HepG2 (cell line): ENCODE results near the gene ZNF853. TPM values are rescaled to one million over a fixed set of nuclear protein-coding genes. Genes with fewer than 3 reads are reported as not detected.

Experiments
- ATAC-seq: fragments of 200-7000 bp; cut with Tn5 transposase; 3 replicates; pipeline ENCODE4 v1.9.1; 2020; ENCODE audit warnings: mild to moderate bottlenecking, moderate library complexity
- BruUV-seq: library from RNA; stranded (reverse); fragments of 400-500 nt; replicated peaks from 2 replicates; lab custom pipeline; 2021; lab: Mats Ljungman, UMichigan
- CTCF ChIA-PET: fragments of 300-600 bp; formaldehyde crosslinking; extraction: SDS; loops from one replicate; lab custom pipeline; 2021; ENCODE audit warnings: low total read pairs, inconsistent platforms, low intra/inter-chr PET ratio; lab: Yijun Ruan, JAX
- POLR2A ChIA-PET: fragments of 350-600 bp; sonication (Branson Sonifier 250); formaldehyde crosslinking; loops from one replicate; lab custom pipeline; 2020; ENCODE audit warnings: antibody characterized with exemption, inconsistent platforms; lab: Yijun Ruan, JAX
- DNase-seq: peaks from one replicate; pipeline ENCODE4 v3.0.0-alpha.2; 2015; ENCODE audit warnings: low spot score
- FAIRE-seq: peaks from 3 replicates; lab custom pipeline; 2011; peaks lifted over from hg19 to GRCh38; lab: Jason Lieb, UNC
- H2AFZ ChIP-seq: one replicate; pipeline ENCODE4 v1.6.1; 2011; ENCODE audit warnings: low read length, inconsistent platforms
- H3K27ac ChIP-seq: fragments of 300-600 bp; 3 replicates; pipeline ENCODE4 v1.8.0; 2011; ENCODE audit warnings: mixed run types, mild to moderate bottlenecking, mixed read lengths, low read length, inconsistent platforms; ENCODE audit not compliant: insufficient read depth; ENCODE audit errors: extremely low read length
- H3K27me3 ChIP-seq, 2 experiments: fragments of 200-600 bp in 1 of 2; 2 replicates in 1 of 2; 3 replicates in 1 of 2; pipeline versions ENCODE4 v1.6.0 to v1.8.0; 2011; ENCODE audit warnings: low read length in 2 of 2, mild to moderate bottlenecking in 2 of 2, moderate library complexity in 2 of 2, inconsistent platforms in 1 of 2; ENCODE audit not compliant: insufficient read depth in 2 of 2, control insufficient read depth in 1 of 2
- H3K36me3 ChIP-seq, 2 experiments: fragments of 200-600 bp in 1 of 2; replicated peaks in 1 of 2; 2 replicates in 1 of 2; 3 replicates in 1 of 2; pipeline versions ENCODE4 v1.5.1 to v1.8.0; 2011; ENCODE audit warnings: low read length in 2 of 2, inconsistent platforms in 1 of 2; ENCODE audit not compliant: insufficient read depth in 2 of 2, control insufficient read depth in 1 of 2
- H3K4me1 ChIP-seq: 2 replicates; pipeline ENCODE4 v1.5.1; 2012; ENCODE audit warnings: low read length, inconsistent platforms; ENCODE audit not compliant: insufficient read depth
- H3K4me2 ChIP-seq: 2 replicates; pipeline ENCODE4 v1.6.0; 2011; ENCODE audit warnings: low read depth, low read length, inconsistent platforms
- H3K4me3 ChIP-seq, 3 experiments: fragments of 200-600 bp in 1 of 3; sonication (generic), shearing (Covaris generic) in 1 of 3; replicated peaks in 1 of 3; 2 replicates each; pipeline ENCODE4 v1.5.1; 2011 to 2016; ENCODE audit warnings: low read length in 3 of 3, inconsistent platforms in 2 of 3, low read depth in 2 of 3, mild to moderate bottlenecking in 2 of 3, control low read depth in 1 of 3, mixed read lengths in 1 of 3; ENCODE audit not compliant: insufficient read depth in 1 of 3
- H3K79me2 ChIP-seq: one replicate; pipeline ENCODE4 v1.6.1; 2011; ENCODE audit warnings: low read length, inconsistent platforms; ENCODE audit not compliant: insufficient read depth
- H3K9ac ChIP-seq: 2 replicates; pipeline ENCODE4 v1.6.0; 2011; ENCODE audit warnings: mild to moderate bottlenecking, low read depth, low read length, inconsistent platforms; ENCODE audit not compliant: insufficient read depth
- H3K9me3 ChIP-seq: 2 replicates; pipeline ENCODE4 v1.5.1; 2012; ENCODE audit warnings: mild to moderate bottlenecking, low read length
- H4K20me1 ChIP-seq: 2 replicates; pipeline ENCODE4 v1.6.0; 2011; ENCODE audit warnings: inconsistent platforms, mild to moderate bottlenecking, low read length, moderate library complexity; ENCODE audit not compliant: insufficient read depth
- GLI4 ChIP-seq: sonication (generic); formaldehyde crosslinking; IDR thresholded peaks from 2 replicates; pipeline ENCODE4 v1.5.1; 2020; ENCODE audit warnings: missing genetic modification reagents, mild to moderate bottlenecking, moderate library complexity, borderline replicate concordance
- HNRNPL ChIP-seq: fragments of 200-400 bp; formaldehyde crosslinking; IDR thresholded peaks from 2 replicates; pipeline ENCODE4 v1.6.1; 2017; ENCODE audit warnings: mild to moderate bottlenecking, low read depth, low read length
- ISX ChIP-seq: sonication (generic); formaldehyde crosslinking; conservative IDR thresholded peaks from 2 replicates; pipeline ENCODE4 v1.5.0; 2020; ENCODE audit warnings: missing genetic modification reagents
- SCMH1 ChIP-seq: sonication (generic); formaldehyde crosslinking; IDR thresholded peaks from 2 replicates; pipeline ENCODE4 v1.9.0; 2021; ENCODE audit warnings: missing genetic modification reagents, mild to moderate bottlenecking, borderline replicate concordance
- TBX3 ChIP-seq: fragments of 450-650 bp; IDR thresholded peaks from 2 replicates; pipeline ENCODE4 v1.6.1; 2017; ENCODE audit warnings: antibody characterized with exemption, mild to moderate bottlenecking, inconsistent platforms, borderline replicate concordance
- ZNF331 ChIP-seq: sonication (generic); formaldehyde crosslinking; IDR thresholded peaks from 2 replicates; pipeline ENCODE4 v1.4.0; 2020; ENCODE audit warnings: missing genetic modification reagents
- WGBS: methylation state at CpG from one replicate; pipeline ENCODE4 v1.1.6; 2017; ENCODE audit warnings: low lambda C conversion rate; 5-methylcytosine and 5-hydroxymethylcytosine counted together
- in situ Hi-C: cut with HindIII; loops from 2 replicates; pipeline ENCODE4 v1.10.0; 2017; ENCODE audit warnings: low pct_unique_long_range_greater_than_20kb; ENCODE audit not compliant: extremely low pct_ligation_motif_present
- intact Hi-C: fragments of 100-400 bp; cut with micrococcal nuclease; formaldehyde crosslinking; loops from one replicate; pipeline ENCODE4 v1.10.0; 2022; ENCODE audit not compliant: unreplicated experiment
- polyA plus RNA-seq, 8 experiments: library from polyadenylated mRNA; depleted of rRNA in 3 of 8; stranded (reverse) in 7 of 8; unstranded in 1 of 8; fragments of >200 nt; fragmentation: Illumina TruSeq in 4 of 8; extraction: Trizol in 4 of 8; gene quantifications; 2 replicates each; pipeline versions ENCODE4 v1.2.1 to v1.2.3, GENCODE V29; 2011 to 2016; ENCODE audit warnings: low read depth in 4 of 8, missing spikeins in 1 of 8, mixed read lengths in 1 of 8; ENCODE audit not compliant: insufficient read depth in 1 of 8
- total RNA-seq, 5 experiments: library from RNA; depleted of rRNA; stranded (reverse); fragments of >200 nt; fragmentation: Illumina TruSeq; extraction: Trizol; gene quantifications; 2 replicates each; pipeline ENCODE4 v1.2.3, GENCODE V29; 2016; ENCODE audit warnings: low read depth in 1 of 5
- TF ChIP-seq, protein P1 (sequence below): sonication (generic); formaldehyde crosslinking; IDR thresholded peaks from 2 replicates; pipeline ENCODE4 v1.5.0; 2020; ENCODE audit warnings: mild to moderate bottlenecking, missing genetic modification reagents, borderline replicate concordance
- TF ChIP-seq, protein P2 (sequence below): sonication (generic); formaldehyde crosslinking; IDR thresholded peaks from 2 replicates; pipeline ENCODE4 v1.4.0; 2020; ENCODE audit warnings: missing genetic modification reagents, borderline replicate concordance
- TF ChIP-seq, protein P3 (sequence below): sonication (generic); formaldehyde crosslinking; IDR thresholded peaks from 2 replicates; pipeline ENCODE4 v1.4.0; 2020; ENCODE audit warnings: mild to moderate bottlenecking, missing genetic modification reagents

Gene ZNF853
- total and polyA plus RNA-seq, 2 of the 13 experiments (the other 11 are each of a cell fraction or from before 2014, with no cell fraction given) = 2.1 to 6.2 TPM

DNA sequence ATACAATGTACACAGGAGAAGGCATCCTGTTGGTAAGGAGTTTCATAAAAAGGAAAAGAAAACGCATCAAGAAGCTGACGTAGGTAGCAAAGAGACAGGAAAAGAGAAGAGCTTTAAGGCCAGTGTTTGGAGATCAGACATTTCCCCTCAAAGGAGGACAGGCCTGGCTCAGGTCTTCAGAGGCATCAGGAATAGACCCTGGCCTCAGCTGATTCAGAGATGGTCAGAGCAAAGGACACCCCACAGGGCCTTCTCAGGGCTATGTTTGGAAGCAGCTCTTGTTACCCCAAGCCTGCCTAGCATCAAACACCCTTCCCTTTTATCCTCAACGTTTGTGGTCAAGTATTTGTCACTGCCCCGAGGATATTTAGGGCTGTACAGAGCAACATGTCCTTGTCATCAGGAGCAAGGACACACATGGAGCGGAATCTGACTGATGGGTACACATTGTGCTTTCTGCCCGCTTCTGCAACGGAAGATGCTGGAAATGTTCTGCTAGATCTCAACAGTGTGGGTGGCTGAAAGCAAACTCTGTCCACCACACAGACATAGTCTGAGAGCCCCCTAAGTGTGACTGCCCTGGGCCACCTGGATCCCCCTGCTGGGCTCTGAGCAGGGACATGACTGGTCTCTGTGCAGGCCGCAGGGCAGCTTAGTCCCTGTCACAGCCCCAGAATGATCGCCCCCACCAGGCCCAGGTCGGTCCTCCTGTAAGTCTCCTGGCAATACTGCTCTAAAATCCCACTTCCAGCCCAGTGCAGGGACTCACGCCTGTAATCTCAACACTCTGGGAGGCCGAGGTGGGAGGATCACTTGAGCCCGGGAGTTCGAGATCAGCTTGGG is 39.2 kb upstream of the ZNF853 start:
- in situ Hi-C loops (no loop called here), intact Hi-C loops (loop anchor here (2.0 kb wide), 1 partner anchor 15 kb away; the partner anchor contains the start of gene INTS15)
- ChIA-PET CTCF (no interaction called here), POLR2A (interaction anchor here (1.0 to 5.1 kb wide), 2 partner anchors 14 to 17 kb away, joined by 4 to 105 read pairs; partner anchors contain the start of gene INTS15)
- H3K36me3 ChIP-seq = peaks cover 5 to 15% of the 10 kb centered on the region in 2 experiments
- peak; percentile 19 for ATAC-seq
- H3K9me3 ChIP-seq = no peaks in the 10 kb centered on the region
- H2AFZ ChIP-seq = no peak overlapping the region
- H3K27me3 ChIP-seq = no peaks in the 10 kb centered on the region
- peak overlapping the region; percentile 65 for H3K9ac ChIP-seq
- DNase-seq = no peak
- BruUV-seq = TSS peak; percentile 48
- peaks cover 17% of the 10 kb centered on the region for H3K79me2 ChIP-seq
- no peak for FAIRE-seq
- 24% methylated on average over 11 of the region's 14 CpGs for WGBS
- H3K4me2 ChIP-seq = peak overlapping the region; percentile 97
- H3K4me3 ChIP-seq = peak overlapping the region; percentile 17 to 86 (median 61)
- peak overlapping the region; percentile 98 for H3K27ac ChIP-seq
- no peaks in the 10 kb centered on the region for H4K20me1 ChIP-seq
- H3K4me1 ChIP-seq = peaks cover 86% of the 10 kb centered on the region
- TF ChIP-seq ZNF331 (CRISPR knock-in tag) = no peak
- TF ChIP-seq ISX (CRISPR knock-in tag) = no peak
- TF ChIP-seq HNRNPL = no peak
- no peak for TF ChIP-seq TBX3
- TF ChIP-seq, protein P1, sequence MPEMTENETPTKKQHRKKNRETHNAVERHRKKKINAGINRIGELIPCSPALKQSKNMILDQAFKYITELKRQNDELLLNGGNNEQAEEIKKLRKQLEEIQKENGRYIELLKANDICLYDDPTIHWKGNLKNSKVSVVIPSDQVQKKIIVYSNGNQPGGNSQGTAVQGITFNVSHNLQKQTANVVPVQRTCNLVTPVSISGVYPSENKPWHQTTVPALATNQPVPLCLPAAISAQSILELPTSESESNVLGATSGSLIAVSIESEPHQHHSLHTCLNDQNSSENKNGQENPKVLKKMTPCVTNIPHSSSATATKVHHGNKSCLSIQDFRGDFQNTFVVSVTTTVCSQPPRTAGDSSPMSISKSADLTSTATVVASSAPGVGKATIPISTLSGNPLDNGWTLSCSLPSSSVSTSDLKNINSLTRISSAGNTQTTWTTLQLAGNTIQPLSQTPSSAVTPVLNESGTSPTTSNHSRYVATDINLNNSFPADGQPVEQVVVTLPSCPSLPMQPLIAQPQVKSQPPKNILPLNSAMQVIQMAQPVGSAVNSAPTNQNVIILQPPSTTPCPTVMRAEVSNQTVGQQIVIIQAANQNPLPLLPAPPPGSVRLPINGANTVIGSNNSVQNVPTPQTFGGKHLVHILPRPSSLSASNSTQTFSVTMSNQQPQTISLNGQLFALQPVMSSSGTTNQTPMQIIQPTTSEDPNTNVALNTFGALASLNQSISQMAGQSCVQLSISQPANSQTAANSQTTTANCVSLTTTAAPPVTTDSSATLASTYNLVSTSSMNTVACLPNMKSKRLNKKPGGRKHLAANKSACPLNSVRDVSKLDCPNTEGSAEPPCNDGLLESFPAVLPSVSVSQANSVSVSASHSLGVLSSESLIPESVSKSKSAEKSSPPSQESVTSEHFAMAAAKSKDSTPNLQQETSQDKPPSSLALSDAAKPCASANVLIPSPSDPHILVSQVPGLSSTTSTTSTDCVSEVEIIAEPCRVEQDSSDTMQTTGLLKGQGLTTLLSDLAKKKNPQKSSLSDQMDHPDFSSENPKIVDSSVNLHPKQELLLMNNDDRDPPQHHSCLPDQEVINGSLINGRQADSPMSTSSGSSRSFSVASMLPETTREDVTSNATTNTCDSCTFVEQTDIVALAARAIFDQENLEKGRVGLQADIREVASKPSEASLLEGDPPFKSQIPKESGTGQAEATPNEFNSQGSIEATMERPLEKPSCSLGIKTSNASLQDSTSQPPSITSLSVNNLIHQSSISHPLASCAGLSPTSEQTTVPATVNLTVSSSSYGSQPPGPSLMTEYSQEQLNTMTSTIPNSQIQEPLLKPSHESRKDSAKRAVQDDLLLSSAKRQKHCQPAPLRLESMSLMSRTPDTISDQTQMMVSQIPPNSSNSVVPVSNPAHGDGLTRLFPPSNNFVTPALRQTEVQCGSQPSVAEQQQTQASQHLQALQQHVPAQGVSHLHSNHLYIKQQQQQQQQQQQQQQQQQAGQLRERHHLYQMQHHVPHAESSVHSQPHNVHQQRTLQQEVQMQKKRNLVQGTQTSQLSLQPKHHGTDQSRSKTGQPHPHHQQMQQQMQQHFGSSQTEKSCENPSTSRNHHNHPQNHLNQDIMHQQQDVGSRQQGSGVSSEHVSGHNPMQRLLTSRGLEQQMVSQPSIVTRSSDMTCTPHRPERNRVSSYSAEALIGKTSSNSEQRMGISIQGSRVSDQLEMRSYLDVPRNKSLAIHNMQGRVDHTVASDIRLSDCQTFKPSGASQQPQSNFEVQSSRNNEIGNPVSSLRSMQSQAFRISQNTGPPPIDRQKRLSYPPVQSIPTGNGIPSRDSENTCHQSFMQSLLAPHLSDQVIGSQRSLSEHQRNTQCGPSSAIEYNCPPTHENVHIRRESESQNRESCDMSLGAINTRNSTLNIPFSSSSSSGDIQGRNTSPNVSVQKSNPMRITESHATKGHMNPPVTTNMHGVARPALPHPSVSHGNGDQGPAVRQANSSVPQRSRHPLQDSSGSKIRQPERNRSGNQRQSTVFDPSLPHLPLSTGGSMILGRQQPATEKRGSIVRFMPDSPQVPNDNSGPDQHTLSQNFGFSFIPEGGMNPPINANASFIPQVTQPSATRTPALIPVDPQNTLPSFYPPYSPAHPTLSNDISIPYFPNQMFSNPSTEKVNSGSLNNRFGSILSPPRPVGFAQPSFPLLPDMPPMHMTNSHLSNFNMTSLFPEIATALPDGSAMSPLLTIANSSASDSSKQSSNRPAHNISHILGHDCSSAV (CRISPR knock-in tag) = no peak
- no peak for TF ChIP-seq GLI4
- TF ChIP-seq, protein P2, sequence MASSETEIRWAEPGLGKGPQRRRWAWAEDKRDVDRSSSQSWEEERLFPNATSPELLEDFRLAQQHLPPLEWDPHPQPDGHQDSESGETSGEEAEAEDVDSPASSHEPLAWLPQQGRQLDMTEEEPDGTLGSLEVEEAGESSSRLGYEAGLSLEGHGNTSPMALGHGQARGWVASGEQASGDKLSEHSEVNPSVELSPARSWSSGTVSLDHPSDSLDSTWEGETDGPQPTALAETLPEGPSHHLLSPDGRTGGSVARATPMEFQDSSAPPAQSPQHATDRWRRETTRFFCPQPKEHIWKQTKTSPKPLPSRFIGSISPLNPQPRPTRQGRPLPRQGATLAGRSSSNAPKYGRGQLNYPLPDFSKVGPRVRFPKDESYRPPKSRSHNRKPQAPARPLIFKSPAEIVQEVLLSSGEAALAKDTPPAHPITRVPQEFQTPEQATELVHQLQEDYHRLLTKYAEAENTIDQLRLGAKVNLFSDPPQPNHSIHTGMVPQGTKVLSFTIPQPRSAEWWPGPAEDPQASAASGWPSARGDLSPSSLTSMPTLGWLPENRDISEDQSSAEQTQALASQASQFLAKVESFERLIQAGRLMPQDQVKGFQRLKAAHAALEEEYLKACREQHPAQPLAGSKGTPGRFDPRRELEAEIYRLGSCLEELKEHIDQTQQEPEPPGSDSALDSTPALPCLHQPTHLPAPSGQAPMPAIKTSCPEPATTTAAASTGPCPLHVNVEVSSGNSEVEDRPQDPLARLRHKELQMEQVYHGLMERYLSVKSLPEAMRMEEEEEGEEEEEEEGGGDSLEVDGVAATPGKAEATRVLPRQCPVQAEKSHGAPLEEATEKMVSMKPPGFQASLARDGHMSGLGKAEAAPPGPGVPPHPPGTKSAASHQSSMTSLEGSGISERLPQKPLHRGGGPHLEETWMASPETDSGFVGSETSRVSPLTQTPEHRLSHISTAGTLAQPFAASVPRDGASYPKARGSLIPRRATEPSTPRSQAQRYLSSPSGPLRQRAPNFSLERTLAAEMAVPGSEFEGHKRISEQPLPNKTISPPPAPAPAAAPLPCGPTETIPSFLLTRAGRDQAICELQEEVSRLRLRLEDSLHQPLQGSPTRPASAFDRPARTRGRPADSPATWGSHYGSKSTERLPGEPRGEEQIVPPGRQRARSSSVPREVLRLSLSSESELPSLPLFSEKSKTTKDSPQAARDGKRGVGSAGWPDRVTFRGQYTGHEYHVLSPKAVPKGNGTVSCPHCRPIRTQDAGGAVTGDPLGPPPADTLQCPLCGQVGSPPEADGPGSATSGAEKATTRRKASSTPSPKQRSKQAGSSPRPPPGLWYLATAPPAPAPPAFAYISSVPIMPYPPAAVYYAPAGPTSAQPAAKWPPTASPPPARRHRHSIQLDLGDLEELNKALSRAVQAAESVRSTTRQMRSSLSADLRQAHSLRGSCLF (CRISPR knock-in tag) = no peak
- TF ChIP-seq SCMH1 (CRISPR knock-in tag) = no peak
- TF ChIP-seq, protein P3, sequence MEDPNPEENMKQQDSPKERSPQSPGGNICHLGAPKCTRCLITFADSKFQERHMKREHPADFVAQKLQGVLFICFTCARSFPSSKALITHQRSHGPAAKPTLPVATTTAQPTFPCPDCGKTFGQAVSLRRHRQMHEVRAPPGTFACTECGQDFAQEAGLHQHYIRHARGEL (CRISPR knock-in tag) = no peak
